T-helper 2 cell treated with Interferon-gamma antibody and Interleukin-4, amounts not matched to agents 5 μg/mL and 100 μg/mL, for 36 hours (primary cell): ENCODE measurements around the gene NGEF.
"Not testable (repeated sequence)": the region's sequence is repeated elsewhere in the genome, so short reads cannot be mapped to it uniquely, and the experiment has no call there.

Source experiments
- DNase-seq: peaks from one replicate; pipeline ENCODE4 v3.0.0; 2021; ENCODE audit warnings: low spot score
- H3K27ac Mint-ChIP-seq: one replicate; pipeline ENCODE4 v1.8.0; 2021; ENCODE audit warnings: mild to moderate bottlenecking, mixed read lengths
- H3K27me3 Mint-ChIP-seq: one replicate; pipeline ENCODE4 v1.8.0; 2021; ENCODE audit warnings: low read depth, mixed read lengths
- H3K36me3 Mint-ChIP-seq: one replicate; pipeline ENCODE4 v1.8.0; 2021; ENCODE audit warnings: low read depth, mixed read lengths
- H3K4me1 Mint-ChIP-seq: one replicate; pipeline ENCODE4 v1.8.0; 2021; ENCODE audit warnings: low read depth, mixed read lengths
- H3K4me3 Mint-ChIP-seq: one replicate; pipeline ENCODE4 v1.8.0; 2022; ENCODE audit warnings: mild to moderate bottlenecking, moderate library complexity, mixed read lengths
- H3K9me3 Mint-ChIP-seq: one replicate; pipeline ENCODE4 v1.8.0; 2021; ENCODE audit warnings: mixed read lengths

NGEF gene

GRCh38 chr2:232920055-232920454 lies 93.0 kb downstream of the NGEF start:
- Mint-ChIP-seq H3K36me3 (no peaks in the 10 kb centered on the region), H3K27me3 (peaks cover 19% of the 10 kb centered on the region), H3K27ac (no peak overlapping the region), H3K9me3 (no peaks in the 10 kb centered on the region), H3K4me1 (no peaks in the 10 kb centered on the region), H3K4me3 (no peak overlapping the region)
- no peak for DNase-seq

- no peak overlapping the region for H3K4me3 Mint-ChIP-seq
- H3K36me3 Mint-ChIP-seq: no peaks in the 10 kb centered on the region
- no peaks in the 10 kb centered on the region for H3K9me3 Mint-ChIP-seq
- no peak for DNase-seq
- H3K4me1 Mint-ChIP-seq: no peaks in the 10 kb centered on the region
- H3K27me3 Mint-ChIP-seq: peaks cover 13% of the 10 kb centered on the region
- no peak overlapping the region for H3K27ac Mint-ChIP-seq
These were observed 93.9 kb downstream of the NGEF start for GRCh38 chr2:232919141-232919540.

GRCh38 chr2:232913903-232914302 lies 99.2 kb downstream of the NGEF start:
- H3K36me3 Mint-ChIP-seq: no peaks in the 10 kb centered on the region
- H3K27me3 Mint-ChIP-seq: peaks cover 31% of the 10 kb centered on the region
- no peaks in the 10 kb centered on the region for H3K4me1 Mint-ChIP-seq
- no peak overlapping the region for H3K27ac Mint-ChIP-seq
- no peak for DNase-seq
- H3K4me3 Mint-ChIP-seq: no peak overlapping the region
- peaks cover 15% of the 10 kb centered on the region for H3K9me3 Mint-ChIP-seq

GRCh38 chr2:232911712-232912277 lies 101.3 kb downstream of the NGEF start:
- H3K4me3 Mint-ChIP-seq: no peak overlapping the region
- H3K27me3 Mint-ChIP-seq: peaks cover 30% of the 10 kb centered on the region

GRCh38 chr2:232910376-232910775 lies 102.7 kb downstream of the NGEF start:
- peaks cover 26% of the 10 kb centered on the region for H3K27me3 Mint-ChIP-seq

More at GRCh38 chr2:232911712-232912277, 101.3 kb downstream of the NGEF start:
- H3K9me3 Mint-ChIP-seq: peaks cover 15% of the 10 kb centered on the region
- DNase-seq: no peak
- H3K36me3 Mint-ChIP-seq: no peaks in the 10 kb centered on the region
- no peak overlapping the region for H3K27ac Mint-ChIP-seq
- H3K4me1 Mint-ChIP-seq: no peaks in the 10 kb centered on the region

GRCh38 chr2:232908695-232909094 lies 104.4 kb downstream of the NGEF start:
- H3K27me3 Mint-ChIP-seq: peaks cover 20% of the 10 kb centered on the region
- H3K27ac Mint-ChIP-seq: no peak overlapping the region
- no peak overlapping the region for H3K4me3 Mint-ChIP-seq
- no peaks in the 10 kb centered on the region for H3K36me3 Mint-ChIP-seq
- DNase-seq: no peak
- no peaks in the 10 kb centered on the region for H3K4me1 Mint-ChIP-seq
- H3K9me3 Mint-ChIP-seq: peaks cover 15% of the 10 kb centered on the region

More at GRCh38 chr2:232910376-232910775, 102.7 kb downstream of the NGEF start:
- DNase-seq: no peak
- Mint-ChIP-seq H3K9me3 (peaks cover 15% of the 10 kb centered on the region), H3K36me3 (no peaks in the 10 kb centered on the region), H3K4me1 (no peaks in the 10 kb centered on the region), H3K27ac (no peak overlapping the region), H3K4me3 (no peak overlapping the region)

- Mint-ChIP-seq H3K9me3 (peaks cover 15% of the 10 kb centered on the region), H3K27me3 (peaks cover 18% of the 10 kb centered on the region)
- H3K4me1 Mint-ChIP-seq, H3K27ac Mint-ChIP-seq, DNase-seq, H3K36me3 Mint-ChIP-seq, H3K4me3 Mint-ChIP-seq: not testable (repeated sequence)
These were observed 105.4 kb downstream of the NGEF start for GRCh38 chr2:232907718-232908085.

GRCh38 chr2:232906867-232907717 lies 106.0 kb downstream of the NGEF start:
- H3K36me3 Mint-ChIP-seq, DNase-seq, H3K27ac Mint-ChIP-seq, H3K4me1 Mint-ChIP-seq, H3K4me3 Mint-ChIP-seq: not testable (repeated sequence)
- Mint-ChIP-seq H3K27me3 (peaks cover 18% of the 10 kb centered on the region), H3K9me3 (peaks cover 15% of the 10 kb centered on the region)

GRCh38 chr2:232903989-232904388 lies 109.1 kb downstream of the NGEF start:
- Mint-ChIP-seq H3K9me3 (no peaks in the 10 kb centered on the region), H3K4me1 (no peaks in the 10 kb centered on the region), H3K27ac (no peak overlapping the region), H3K36me3 (no peaks in the 10 kb centered on the region), H3K4me3 (no peak overlapping the region), H3K27me3 (no peaks in the 10 kb centered on the region)
- no peak for DNase-seq

- H3K27ac Mint-ChIP-seq: no peak overlapping the region
- DNase-seq: peak; percentile 60
- no peaks in the 10 kb centered on the region for H3K4me1 Mint-ChIP-seq
- no peaks in the 10 kb centered on the region for H3K36me3 Mint-ChIP-seq
- H3K27me3 Mint-ChIP-seq: no peaks in the 10 kb centered on the region
- no peak overlapping the region for H3K4me3 Mint-ChIP-seq
- H3K9me3 Mint-ChIP-seq: no peaks in the 10 kb centered on the region
These were observed 111.1 kb downstream of the NGEF start for GRCh38 chr2:232901736-232902578.

GRCh38 chr2:232900811-232901735 lies 112.0 kb downstream of the NGEF start:
- no peak for DNase-seq
- H3K9me3 Mint-ChIP-seq: no peaks in the 10 kb centered on the region
- no peaks in the 10 kb centered on the region for H3K27me3 Mint-ChIP-seq
- H3K27ac Mint-ChIP-seq: no peak overlapping the region
- no peaks in the 10 kb centered on the region for H3K4me1 Mint-ChIP-seq
- H3K36me3 Mint-ChIP-seq: no peaks in the 10 kb centered on the region
- no peak overlapping the region for H3K4me3 Mint-ChIP-seq

- DNase-seq: no peak
- Mint-ChIP-seq H3K27ac (no peak overlapping the region), H3K9me3 (no peaks in the 10 kb centered on the region), H3K27me3 (no peaks in the 10 kb centered on the region), H3K4me1 (no peaks in the 10 kb centered on the region), H3K36me3 (no peaks in the 10 kb centered on the region), H3K4me3 (no peak overlapping the region)
These were observed 114.2 kb downstream of the NGEF start for GRCh38 chr2:232898592-232899543.
